Measurements from ENCODE around the gene ACY1. TPM values are rescaled to one million over a fixed set of nuclear protein-coding genes. Genes with fewer than 3 reads are reported as not detected.

ACY1 gene
- polyA plus RNA-seq, 1 donor from 2014 or later: 18.0 TPM

Other genes starting within 250 kb of the ACY1 start
- gene IQCF6, start 204.3 kb upstream of the ACY1 start, polyA plus RNA-seq: not detected
- gene IQCF2, start 121.9 kb upstream of the ACY1 start, polyA plus RNA-seq: not detected
- not detected for gene IQCF5, start 107.9 kb upstream of the ACY1 start, polyA plus RNA-seq
- gene IQCF1, start 80.2 kb upstream of the ACY1 start, polyA plus RNA-seq: not detected
- 28.8 TPM for gene RRP9, start 41.6 kb upstream of the ACY1 start, polyA plus RNA-seq
- gene PARP3, start 41.2 kb upstream of the ACY1 start, polyA plus RNA-seq: 15.5 TPM
- gene GPR62, start 28.2 kb upstream of the ACY1 start, polyA plus RNA-seq: not detected
- 13.9 TPM for gene PCBP4, start 16.1 kb upstream of the ACY1 start, polyA plus RNA-seq
- gene ABHD14B, start 9.5 kb upstream of the ACY1 start, polyA plus RNA-seq: 106 TPM
- 61.6 TPM for gene ABHD14A, start 8.5 kb upstream of the ACY1 start, polyA plus RNA-seq
- 1,567 TPM for gene RPL29, start 12.4 kb downstream of the ACY1 start, polyA plus RNA-seq
- gene DUSP7, start 73.0 kb downstream of the ACY1 start, polyA plus RNA-seq: 1.1 TPM
- 1.2 TPM for gene POC1A, start 170.9 kb downstream of the ACY1 start, polyA plus RNA-seq
- gene ALAS1, start 214.6 kb downstream of the ACY1 start, polyA plus RNA-seq: 24.8 TPM
- gene TLR9, start 242.1 kb downstream of the ACY1 start, polyA plus RNA-seq: 10.4 TPM